OCI-LY3 (cell line): ENCODE results near the gene GATA3.

ENCODE experiments used
- H2AFZ ChIP-seq: fragments of 200-600, 300-600 bp; shearing (Covaris generic); 2 replicates; pipeline ENCODE4 v1.6.0; 2014; ENCODE audit warnings: antibody characterized with exemption, low read depth, low read length
- H3K27ac ChIP-seq: fragments of 200-600, 300-600 bp; sonication (generic); 2 replicates; pipeline ENCODE4 v1.5.1; 2014; ENCODE audit warnings: mild to moderate bottlenecking, low read length, moderate library complexity, mixed read lengths
- H3K27me3 ChIP-seq: fragments of 200-600, 300-600 bp; sonication (generic); 2 replicates; pipeline ENCODE4 v1.6.1; 2014; ENCODE audit warnings: low read depth, low read length, mixed read lengths
- H3K36me3 ChIP-seq: fragments of 200-600, 300-600 bp; sonication (generic); replicated peaks from 2 replicates; pipeline ENCODE3; 2014; ENCODE audit warnings: low read depth, low read length, mixed read lengths
- H3K4me1 ChIP-seq: fragments of 300-600, 200-600 bp; sonication (generic); 2 replicates; pipeline ENCODE4 v1.6.1; 2014; ENCODE audit warnings: low read length, mixed read lengths
- H3K4me2 ChIP-seq: fragments of 200-600, 300-600 bp; sonication (generic); 2 replicates; pipeline ENCODE4 v1.6.1; 2014; ENCODE audit warnings: low read length, mixed read lengths
- H3K4me3 ChIP-seq: fragments of 300-600, 200-600 bp; sonication (generic); 2 replicates; pipeline ENCODE4 v1.5.1; 2014; ENCODE audit warnings: antibody characterized with exemption, mild to moderate bottlenecking, low read length, moderate library complexity
- H3K79me2 ChIP-seq: fragments of 300-600, 200-600 bp; shearing (Covaris generic); 2 replicates; pipeline ENCODE4 v1.6.1; 2014; ENCODE audit warnings: mild to moderate bottlenecking, low read length, mixed read lengths
- H3K9ac ChIP-seq: fragments of 300-600, 200-600 bp; shearing (Covaris generic); 2 replicates; pipeline ENCODE4 v1.6.0; 2014; ENCODE audit warnings: mild to moderate bottlenecking, low read length, moderate library complexity
- H3K9me3 ChIP-seq: fragments of 200-600, 300-600 bp; shearing (Covaris generic); 2 replicates; pipeline ENCODE4 v1.6.1; 2014; ENCODE audit warnings: low read length, mixed read lengths; ENCODE audit not compliant: insufficient read depth
- H4K20me1 ChIP-seq: fragments of 200-600, 300-600 bp; sonication (generic); 2 replicates; pipeline ENCODE4 v1.6.1; 2016; ENCODE audit warnings: low read length, mixed read lengths; ENCODE audit not compliant: insufficient read depth
- CTCF ChIP-seq: fragments of 200-600, 300-600 bp; sonication (generic); IDR thresholded peaks from 2 replicates; pipeline ENCODE4 v1.5.1; 2014; ENCODE audit warnings: antibody characterized with exemption, low read length, low read depth
- EZH2phosphoT487 ChIP-seq: fragments of 200-600 bp; shearing (Covaris generic); IDR thresholded peaks from 2 replicates; pipeline ENCODE4 v1.6.1; 2018; ENCODE audit warnings: antibody characterized with exemption, mixed run types, low read depth

The GATA3 gene

GRCh38 chr10:8104721-8105120 lies 50.2 kb downstream of the GATA3 start:
- no peak for TF ChIP-seq CTCF
- Histone ChIP-seq H3K9ac (no peak overlapping the region), H4K20me1 (no peaks in the 10 kb centered on the region), H3K4me2 (no peak overlapping the region), H2AFZ (no peak overlapping the region), H3K79me2 (no peaks in the 10 kb centered on the region), H3K4me3 (no peak overlapping the region), H3K9me3 (no peaks in the 10 kb centered on the region), H3K27me3 (peaks cover 3% of the 10 kb centered on the region; the same call in 1 of the 2 replicates), H3K36me3 (no peaks in the 10 kb centered on the region), H3K27ac (no peak overlapping the region), H3K4me1 (no peaks in the 10 kb centered on the region)

- H3K27me3 ChIP-seq, result peaks cover 3% of the 10 kb centered on the region; the same call in 1 of the 2 replicates
- no peaks in the 10 kb centered on the region for H4K20me1 ChIP-seq
- TF ChIP-seq EZH2phosphoT487 (no peak), CTCF (no peak)
- no peak overlapping the region for H2AFZ ChIP-seq
- no peaks in the 10 kb centered on the region for H3K4me1 ChIP-seq
- H3K27ac ChIP-seq, result no peak overlapping the region
- H3K79me2 ChIP-seq, result no peaks in the 10 kb centered on the region
- no peaks in the 10 kb centered on the region for H3K36me3 ChIP-seq
- no peak overlapping the region for H3K4me3 ChIP-seq
- H3K4me2 ChIP-seq, result no peak overlapping the region
- H3K9ac ChIP-seq, result no peak overlapping the region
- H3K9me3 ChIP-seq, result no peaks in the 10 kb centered on the region
Measured at GRCh38 chr10:8105932-8106331, 51.4 kb downstream of the GATA3 start.

- no peaks in the 10 kb centered on the region for H3K9me3 ChIP-seq
- H3K4me3 ChIP-seq, result no peak overlapping the region
- no peak overlapping the region for H2AFZ ChIP-seq
- TF ChIP-seq CTCF (no peak), EZH2phosphoT487 (no peak)
- no peak overlapping the region for H3K4me2 ChIP-seq
- no peaks in the 10 kb centered on the region for H3K27me3 ChIP-seq
- H3K9ac ChIP-seq, result no peak overlapping the region
- H3K79me2 ChIP-seq, result no peaks in the 10 kb centered on the region
- H3K27ac ChIP-seq, result no peak overlapping the region
- no peaks in the 10 kb centered on the region for H3K4me1 ChIP-seq
- no peaks in the 10 kb centered on the region for H3K36me3 ChIP-seq
- H4K20me1 ChIP-seq, result no peaks in the 10 kb centered on the region
Measured at GRCh38 chr10:8112230-8112905, 57.9 kb downstream of the GATA3 start.

- no peaks in the 10 kb centered on the region for H3K9me3 ChIP-seq
- no peak overlapping the region for H3K27ac ChIP-seq
- no peak for TF ChIP-seq EZH2phosphoT487
- TF ChIP-seq CTCF, result no peak
- H3K4me1 ChIP-seq, result no peaks in the 10 kb centered on the region
- no peaks in the 10 kb centered on the region for H4K20me1 ChIP-seq
- no peaks in the 10 kb centered on the region for H3K27me3 ChIP-seq
- no peaks in the 10 kb centered on the region for H3K36me3 ChIP-seq
- H3K4me3 ChIP-seq, result no peak overlapping the region
- H3K4me2 ChIP-seq, result no peak overlapping the region
- no peak overlapping the region for H3K9ac ChIP-seq
- H2AFZ ChIP-seq, result no peak overlapping the region
- no peaks in the 10 kb centered on the region for H3K79me2 ChIP-seq
Measured at GRCh38 chr10:8112942-8113442, 58.5 kb downstream of the GATA3 start.
